K562 (cell line): Measurements from ENCODE around the gene PKD1. TPM values are rescaled to one million over a fixed set of nuclear protein-coding genes. Genes with fewer than 3 reads are reported as not detected.

Experiments
- ARNT ChIP-seq, 2 experiments: fragments of 450-650 bp; IDR thresholded peaks; 2 replicates each; pipeline ENCODE4 v1.6.1; 2016; ENCODE audit warnings: mild to moderate bottlenecking in 1 of 2
- KAT8 ChIP-seq: fragments of 450-650 bp; IDR thresholded peaks from 2 replicates; pipeline ENCODE4 v1.6.1; 2016; ENCODE audit warnings: low read depth, mild to moderate bottlenecking
- KLF13 ChIP-seq: fragments of 450-650 bp; IDR thresholded peaks from 2 replicates; pipeline ENCODE4 v1.6.1; 2016; ENCODE audit warnings: missing genetic modification characterization, low read depth, mild to moderate bottlenecking, missing compliant biosample characterization, moderate library complexity, borderline replicate concordance
- MECOM ChIP-seq: fragments of 250-450 bp; sonication (Bioruptor Pico); IDR thresholded peaks from 2 replicates; pipeline ENCODE4 v1.8.0; 2022; ENCODE audit warnings: inconsistent platforms
- MED1 ChIP-seq: sonication (generic); formaldehyde crosslinking; IDR thresholded peaks from 2 replicates; pipeline ENCODE4 v1.8.1; 2023; ENCODE audit warnings: missing genetic modification reagents, borderline replicate concordance
- MIER1 ChIP-seq: fragments of 450-650 bp; IDR thresholded peaks from 2 replicates; pipeline ENCODE4 v1.6.1; 2016; ENCODE audit warnings: antibody characterized with exemption, mild to moderate bottlenecking, low read depth
- MYNN ChIP-seq, 2 experiments: sonication (generic); formaldehyde crosslinking in 1 of 2; IDR thresholded peaks; 2 replicates each; pipeline versions ENCODE4 v1.5.0 to v1.6.1; 2016 to 2020; ENCODE audit warnings: antibody characterized with exemption in 1 of 2, missing genetic modification reagents in 1 of 2
- NR2C1 ChIP-seq, 2 experiments: fragments of 450-650 bp; IDR thresholded peaks; 2 replicates each; pipeline ENCODE4 v1.6.1; 2017; ENCODE audit warnings: mild to moderate bottlenecking in 2 of 2, antibody characterized with exemption in 1 of 2, inconsistent platforms in 1 of 2, missing compliant biosample characterization in 1 of 2, missing genetic modification characterization in 1 of 2
- SIX5 ChIP-seq, 2 experiments: IDR thresholded peaks; 2 replicates each; pipeline ENCODE4 v1.6.1; 2011; ENCODE audit warnings: low read length in 2 of 2, borderline replicate concordance in 1 of 2, low read depth in 1 of 2, mild to moderate bottlenecking in 1 of 2, moderate library complexity in 1 of 2; ENCODE audit not compliant: insufficient read depth in 1 of 2
- SMARCC2 ChIP-seq: fragments of 450-650 bp; IDR thresholded peaks from 2 replicates; pipeline ENCODE4 v1.6.1; 2017; ENCODE audit warnings: antibody characterized with exemption, moderate library complexity, mild to moderate bottlenecking, low read depth
- STAT5B ChIP-seq: fragments of 250-450 bp; sonication (Bioruptor Pico); IDR thresholded peaks from 2 replicates; pipeline ENCODE4 v1.8.0; 2021; ENCODE audit warnings: mild to moderate bottlenecking, inconsistent platforms
- SUPT5H ChIP-seq: fragments of 450-650 bp; IDR thresholded peaks from 2 replicates; pipeline ENCODE4 v1.6.1; 2016
- TGIF2 ChIP-seq: sonication (generic); formaldehyde crosslinking; IDR thresholded peaks from 2 replicates; pipeline ENCODE4 v1.8.1; 2022; ENCODE audit warnings: mild to moderate bottlenecking, missing genetic modification reagents, moderate library complexity
- XRCC5 ChIP-seq: fragments of 200-400 bp; formaldehyde crosslinking; IDR thresholded peaks from 2 replicates; pipeline ENCODE4 v1.6.1; 2017; ENCODE audit warnings: low read depth, mild to moderate bottlenecking, low read length
- ZC3H8 ChIP-seq: fragments of 450-650 bp; IDR thresholded peaks from 2 replicates; pipeline ENCODE4 v1.6.1; 2017
- ZNF551 ChIP-seq: fragments of 250-450 bp; sonication (Bioruptor Pico); IDR thresholded peaks from 2 replicates; pipeline ENCODE4 v1.5.0; 2021; ENCODE audit warnings: mild to moderate bottlenecking, moderate library complexity
- ZNF589 ChIP-seq: fragments of 200-800 bp; sonication (Bioruptor generic); IDR thresholded peaks from 2 replicates; pipeline ENCODE4 v1.6.1; 2016; ENCODE audit warnings: low read depth, missing genetic modification characterization, missing compliant biosample characterization
- ZNF77 ChIP-seq: fragments of 250-450 bp; sonication (Bioruptor Pico); IDR thresholded peaks from 2 replicates; pipeline ENCODE4 v1.5.0; 2020
- polyA plus RNA-seq, 8 experiments: library from polyadenylated mRNA; depleted of rRNA in 4 of 8; stranded (reverse) in 5 of 8; unstranded in 3 of 8; fragments of >200 nt; fragmentation: Nextera tagmentation in 2 of 8; fragmentation: Illumina TruSeq in 1 of 8; extraction: Ambion mirVana in 2 of 8; extraction: Trizol in 1 of 8; gene quantifications; 2 replicates each; pipeline versions ENCODE4 v1.2.1 to v1.2.3, GENCODE V29; 2011 to 2014; ENCODE audit warnings: inconsistent platforms in 1 of 8, missing spikeins in 1 of 8
- total RNA-seq, 7 experiments: library from RNA; depleted of rRNA in 6 of 7; stranded (reverse); fragments of >200 nt in 6 of 7; fragmentation: Illumina TruSeq in 2 of 7; extraction: Trizol in 2 of 7; gene quantifications; 2 replicates each; pipeline versions ENCODE4 v1.2.1 to v1.2.3, GENCODE V29; 2011 to 2021; ENCODE audit warnings: low replicate concordance in 1 of 7
- TF ChIP-seq, protein P1 (sequence below), 2 experiments: IDR thresholded peaks in 1 of 2; conservative IDR thresholded peaks in 1 of 2; 2 replicates each; pipeline ENCODE4 v1.6.1; 2016; ENCODE audit warnings: low read depth in 2 of 2, mild to moderate bottlenecking in 1 of 2, missing compliant biosample characterization in 1 of 2, missing genetic modification characterization in 1 of 2, moderate library complexity in 1 of 2
- TF ChIP-seq, protein P2 (sequence below): fragments of 250-450 bp; sonication (Bioruptor Pico); IDR thresholded peaks from 2 replicates; pipeline ENCODE4 v1.5.0; 2021; ENCODE audit warnings: mild to moderate bottlenecking, borderline replicate concordance
- TF ChIP-seq, protein P3 (sequence below): fragments of 450-650 bp; formaldehyde crosslinking; IDR thresholded peaks from 2 replicates; pipeline ENCODE4 v1.4.0; 2022; ENCODE audit warnings: missing genetic modification characterization

The PKD1 gene
- total and polyA plus RNA-seq, 9 of the 15 experiments (the other 6 are each of a cell fraction or from before 2014, with no cell fraction given) = 0.23 to 93.5 (median 12.6) TPM

DNA sequence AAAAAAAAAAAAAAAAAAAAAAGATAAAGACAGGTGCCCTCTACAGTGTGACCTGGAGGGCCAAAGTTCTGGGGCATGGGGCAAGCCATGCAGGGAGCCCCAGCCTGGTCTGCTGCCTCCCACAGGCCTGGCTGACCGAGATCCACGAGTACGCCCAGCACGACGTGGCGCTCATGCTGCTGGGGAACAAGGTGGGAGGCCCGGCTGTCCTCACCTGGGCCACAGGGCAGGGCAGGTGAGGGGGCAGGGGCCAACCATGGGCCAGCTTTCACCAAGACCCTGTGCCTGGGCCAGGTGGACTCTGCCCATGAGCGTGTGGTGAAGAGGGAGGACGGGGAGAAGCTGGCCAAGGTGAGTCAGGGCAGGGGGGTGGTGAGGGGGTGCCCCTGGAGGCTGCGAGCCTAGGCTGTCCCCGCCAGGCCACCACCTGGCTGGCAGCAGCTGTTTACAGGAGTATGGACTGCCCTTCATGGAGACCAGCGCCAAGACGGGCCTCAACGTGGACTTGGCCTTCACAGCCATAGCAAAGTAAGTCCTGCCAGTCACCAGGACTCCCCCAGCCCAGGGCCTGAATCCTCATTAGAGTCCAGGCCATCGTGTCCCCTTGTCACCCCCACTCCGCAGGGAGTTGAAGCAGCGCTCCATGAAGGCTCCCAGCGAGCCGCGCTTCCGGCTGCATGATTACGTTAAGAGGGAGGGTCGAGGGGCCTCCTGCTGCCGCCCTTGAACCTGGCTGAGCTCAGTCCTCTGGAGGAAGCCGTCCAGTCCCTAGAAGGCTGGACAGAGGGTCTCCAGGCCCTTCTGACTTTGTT, 17.2 kb upstream of the PKD1 start (continued):
- TF ChIP-seq XRCC5 (no peak), ZNF589 (CRISPR knock-in tag) (peak; percentile 43; the same call in 1 of the 2 replicates), NR2C1 (IDR thresholded peaks at IDR 0.05) (peak; percentile 62; the same call in 1 of the 2 replicates), NR2C1 (tag; IDR thresholded peaks at IDR 0.05) (0 out of 2 replicates have a peak, but pooled peaks have one; percentile 44), SUPT5H (peak; percentile 71), ARNT (IDR thresholded peaks at IDR 0.05) (no peak), KAT8 (no peak), MIER1 (no peak), TGIF2 (CRISPR knock-in tag) (no peak), KLF13 (tag) (peak; percentile 38; the same call in 1 of the 2 replicates), MED1 (CRISPR knock-in tag) (no peak), SIX5 (IDR thresholded peaks at IDR 0.05; ENCODE audit: borderline replicate concordance in 1 of 2, insufficient read depth in 1 of 2, low read depth in 1 of 2, low read length in 2 of 2) (no peak), ZNF551 (CRISPR knock-in tag) (no peak), SMARCC2 (no peak), MYNN (IDR thresholded peaks at IDR 0.05) (peak; percentile 69), MYNN (CRISPR knock-in tag; IDR thresholded peaks at IDR 0.05) (no peak), STAT5B (CRISPR knock-in tag) (no peak), MECOM (CRISPR knock-in tag) (no peak), ZNF77 (CRISPR knock-in tag) (peak; percentile 49; the same call in 1 of the 2 replicates), ZC3H8 (no peak)
- TF ChIP-seq, protein P1, sequence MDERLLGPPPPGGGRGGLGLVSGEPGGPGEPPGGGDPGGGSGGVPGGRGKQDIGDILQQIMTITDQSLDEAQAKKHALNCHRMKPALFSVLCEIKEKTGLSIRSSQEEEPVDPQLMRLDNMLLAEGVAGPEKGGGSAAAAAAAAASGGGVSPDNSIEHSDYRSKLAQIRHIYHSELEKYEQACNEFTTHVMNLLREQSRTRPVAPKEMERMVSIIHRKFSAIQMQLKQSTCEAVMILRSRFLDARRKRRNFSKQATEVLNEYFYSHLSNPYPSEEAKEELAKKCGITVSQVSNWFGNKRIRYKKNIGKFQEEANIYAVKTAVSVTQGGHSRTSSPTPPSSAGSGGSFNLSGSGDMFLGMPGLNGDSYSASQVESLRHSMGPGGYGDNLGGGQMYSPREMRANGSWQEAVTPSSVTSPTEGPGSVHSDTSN (CRISPR knock-in tag; IDR thresholded peaks at IDR 0.05; ENCODE audit: low read depth) = no peak; the same call in 1 of the 2 replicates
- TF ChIP-seq, protein P1 (tag; conservative IDR thresholded peaks at IDR 0.05; ENCODE audit: low read depth) = no peak
- TF ChIP-seq, protein P2, sequence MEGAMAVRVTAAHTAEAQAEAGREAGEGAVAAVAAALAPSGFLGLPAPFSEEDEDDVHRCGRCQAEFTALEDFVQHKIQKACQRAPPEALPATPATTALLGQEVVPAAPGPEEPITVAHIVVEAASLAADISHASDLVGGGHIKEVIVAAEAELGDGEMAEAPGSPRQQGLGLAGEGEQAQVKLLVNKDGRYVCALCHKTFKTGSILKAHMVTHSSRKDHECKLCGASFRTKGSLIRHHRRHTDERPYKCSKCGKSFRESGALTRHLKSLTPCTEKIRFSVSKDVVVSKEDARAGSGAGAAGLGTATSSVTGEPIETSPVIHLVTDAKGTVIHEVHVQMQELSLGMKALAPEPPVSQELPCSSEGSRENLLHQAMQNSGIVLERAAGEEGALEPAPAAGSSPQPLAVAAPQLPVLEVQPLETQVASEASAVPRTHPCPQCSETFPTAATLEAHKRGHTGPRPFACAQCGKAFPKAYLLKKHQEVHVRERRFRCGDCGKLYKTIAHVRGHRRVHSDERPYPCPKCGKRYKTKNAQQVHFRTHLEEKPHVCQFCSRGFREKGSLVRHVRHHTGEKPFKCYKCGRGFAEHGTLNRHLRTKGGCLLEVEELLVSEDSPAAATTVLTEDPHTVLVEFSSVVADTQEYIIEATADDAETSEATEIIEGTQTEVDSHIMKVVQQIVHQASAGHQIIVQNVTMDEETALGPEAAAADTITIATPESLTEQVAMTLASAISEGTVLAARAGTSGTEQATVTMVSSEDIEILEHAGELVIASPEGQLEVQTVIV (CRISPR knock-in tag) = no peak
- TF ChIP-seq, protein P3, sequence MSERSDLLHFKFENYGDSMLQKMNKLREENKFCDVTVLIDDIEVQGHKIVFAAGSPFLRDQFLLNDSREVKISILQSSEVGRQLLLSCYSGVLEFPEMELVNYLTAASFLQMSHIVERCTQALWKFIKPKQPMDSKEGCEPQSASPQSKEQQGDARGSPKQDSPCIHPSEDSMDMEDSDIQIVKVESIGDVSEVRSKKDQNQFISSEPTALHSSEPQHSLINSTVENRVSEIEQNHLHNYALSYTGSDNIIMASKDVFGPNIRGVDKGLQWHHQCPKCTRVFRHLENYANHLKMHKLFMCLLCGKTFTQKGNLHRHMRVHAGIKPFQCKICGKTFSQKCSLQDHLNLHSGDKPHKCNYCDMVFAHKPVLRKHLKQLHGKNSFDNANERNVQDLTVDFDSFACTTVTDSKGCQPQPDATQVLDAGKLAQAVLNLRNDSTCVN (CRISPR knock-in tag) = no peak
